ENCODE measurements around the gene ABCA13.

Gene ABCA13

GRCh38 chr7:48376263-48376662 lies 205.0 kb downstream of the ABCA13 start (continued):
- no peak for TF ChIP-seq YY1 (tag by site-specific recombination; IDR thresholded peaks at IDR 0.05)
- no peak for TF ChIP-seq BCL11B (tag by site-specific recombination; IDR thresholded peaks at IDR 0.05; ENCODE audit: low read depth)

GRCh38 chr7:48380921-48381320 lies 209.7 kb downstream of the ABCA13 start:
- Histone ChIP-seq H3K27ac (ENCODE audit: extremely low read depth, low read depth, low read length) (no peak overlapping the region), H3K4me1 (ENCODE audit: control insufficient read depth, insufficient read depth, low read length) (no peaks in the 10 kb centered on the region), H3K9me3 (ENCODE audit: control insufficient read depth, insufficient read depth, low read depth, low read length) (no peaks in the 10 kb centered on the region), H3K4me3 (ENCODE audit: low read depth, low read length) (no peak overlapping the region), H3K36me3 (ENCODE audit: control insufficient read depth in 2 of 2, insufficient read depth in 1 of 2, low read length in 2 of 2) (no peaks in the 10 kb centered on the region)
- no peak for TF ChIP-seq EGR2 (tag by site-specific recombination; IDR thresholded peaks at IDR 0.05; ENCODE audit: low read depth)
- no peak for TF ChIP-seq KLF8 (tag by site-specific recombination; IDR thresholded peaks at IDR 0.05)
- TF ChIP-seq ZNF501 (tag by site-specific recombination; IDR thresholded peaks at IDR 0.05) = no peak
- TF ChIP-seq GLI4 (tag by site-specific recombination; IDR thresholded peaks at IDR 0.05) = no peak
- TF ChIP-seq ZNF394 (tag by site-specific recombination; IDR thresholded peaks at IDR 0.05; ENCODE audit: borderline replicate concordance) = no peak
- no peak for TF ChIP-seq ZNF473 (tag by site-specific recombination; IDR thresholded peaks at IDR 0.05)
- TF ChIP-seq ZFP3 (tag by site-specific recombination; IDR thresholded peaks at IDR 0.05; ENCODE audit: low read depth) = no peak
- no peak for TF ChIP-seq ZFP41 (tag by site-specific recombination; IDR thresholded peaks at IDR 0.05; ENCODE audit: borderline replicate concordance)
- TF ChIP-seq REST (tag by site-specific recombination; IDR thresholded peaks at IDR 0.05) = no peak
- no peak for TF ChIP-seq ZNF843 (tag by site-specific recombination; IDR thresholded peaks at IDR 0.05)
- TF ChIP-seq ZNF19 (tag by site-specific recombination; IDR thresholded peaks at IDR 0.05; ENCODE audit: low read depth) = no peak
- POLR2A ChIA-PET = no interaction called here
- CTCF ChIA-PET = no interaction called here

GRCh38 chr7:48381571-48381970 lies 210.3 kb downstream of the ABCA13 start:
- Histone ChIP-seq H3K36me3 (ENCODE audit: control insufficient read depth in 2 of 2, insufficient read depth in 1 of 2, low read length in 2 of 2) (no peaks in the 10 kb centered on the region), H3K27ac (ENCODE audit: extremely low read depth, low read depth, low read length) (no peak overlapping the region), H3K4me1 (ENCODE audit: control insufficient read depth, insufficient read depth, low read length) (no peaks in the 10 kb centered on the region), H3K4me3 (ENCODE audit: low read depth, low read length) (no peak overlapping the region), H3K9me3 (ENCODE audit: control insufficient read depth, insufficient read depth, low read depth, low read length) (no peaks in the 10 kb centered on the region)
- POLR2A ChIA-PET = no interaction called here
- CTCF ChIA-PET = no interaction called here
- TF ChIP-seq HOXA7 (CRISPR knock-in tag; IDR thresholded peaks at IDR 0.05; ENCODE audit: borderline replicate concordance) = no peak
- TF ChIP-seq ZNF658 (tag by site-specific recombination; IDR thresholded peaks at IDR 0.05) = no peak
- TF ChIP-seq BCL11B (tag by site-specific recombination; IDR thresholded peaks at IDR 0.05; ENCODE audit: low read depth) = no peak
- TF ChIP-seq REST (tag by site-specific recombination; IDR thresholded peaks at IDR 0.05) = no peak
- no peak for TF ChIP-seq ZSCAN5A (tag by site-specific recombination; IDR thresholded peaks at IDR 0.05)
- TF ChIP-seq ZNF610 (tag by site-specific recombination; IDR thresholded peaks at IDR 0.05; ENCODE audit: borderline replicate concordance) = no peak
- no peak for TF ChIP-seq BCL11A (tag by site-specific recombination; IDR thresholded peaks at IDR 0.05; ENCODE audit: low read depth)
- TF ChIP-seq ZNF280D (tag by site-specific recombination; IDR thresholded peaks at IDR 0.05) = no peak
- no peak for TF ChIP-seq ZNF544 (tag by site-specific recombination; IDR thresholded peaks at IDR 0.05)
- TF ChIP-seq BCL6B (tag by site-specific recombination; IDR thresholded peaks at IDR 0.05) = no peak
- TF ChIP-seq ZNF548 (tag by site-specific recombination; IDR thresholded peaks at IDR 0.05) = no peak
